RCC 7860 (cell line): Measurements from ENCODE around the gene ANGPTL5.
"Not testable (repeated sequence)": the region's sequence is repeated elsewhere in the genome, so short reads cannot be mapped to it uniquely, and the experiment has no call there.

Experiments used
- DNase-seq: peaks from one replicate; pipeline ENCODE4 v3.0.0-alpha.2; 2015; ENCODE audit warnings: low spot score
- FAIRE-seq: peaks from 2 replicates; lab custom pipeline; 2012; peaks lifted over from hg19 to GRCh38; lab: Jason Lieb, UNC

ANGPTL5 gene

DNA sequence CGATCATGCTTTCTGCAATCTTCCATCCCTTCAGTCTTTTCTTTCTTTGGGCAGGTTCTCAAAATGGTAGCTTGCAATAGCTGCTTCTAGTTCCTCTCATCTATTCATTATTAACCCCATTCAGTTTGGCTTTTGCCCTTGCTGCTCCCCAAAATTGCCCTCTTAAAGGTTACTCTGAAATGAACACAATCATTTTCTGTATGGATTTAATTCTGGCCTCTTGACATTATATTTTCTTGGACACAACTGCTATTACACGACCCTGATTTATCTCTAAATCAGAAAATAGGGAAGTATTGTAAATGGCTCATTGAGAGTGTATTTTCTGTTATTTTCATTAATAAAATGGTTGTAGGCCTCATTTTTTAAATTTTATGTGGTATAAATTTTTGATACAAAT, at the start of gene ANGPTL5:
Gene ANGPTL5, minus strand, starts transcription at position 101 of the 400 bp plus-strand sequence. CDS start 8,613 bp downstream, outside the sequence.
- no peak for FAIRE-seq
- DNase-seq = no peak

GRCh38 chr11:101964200-101964599, 47.9 kb upstream of the ANGPTL5 start:
- not testable (repeated sequence) for DNase-seq, FAIRE-seq

- DNase-seq (no peak), FAIRE-seq (no peak)
Measured at GRCh38 chr11:101960231-101960630, 43.9 kb upstream of the ANGPTL5 start.

GRCh38 chr11:101955701-101956100, 39.4 kb upstream of the ANGPTL5 start:
- FAIRE-seq (no peak), DNase-seq (no peak)

DNA sequence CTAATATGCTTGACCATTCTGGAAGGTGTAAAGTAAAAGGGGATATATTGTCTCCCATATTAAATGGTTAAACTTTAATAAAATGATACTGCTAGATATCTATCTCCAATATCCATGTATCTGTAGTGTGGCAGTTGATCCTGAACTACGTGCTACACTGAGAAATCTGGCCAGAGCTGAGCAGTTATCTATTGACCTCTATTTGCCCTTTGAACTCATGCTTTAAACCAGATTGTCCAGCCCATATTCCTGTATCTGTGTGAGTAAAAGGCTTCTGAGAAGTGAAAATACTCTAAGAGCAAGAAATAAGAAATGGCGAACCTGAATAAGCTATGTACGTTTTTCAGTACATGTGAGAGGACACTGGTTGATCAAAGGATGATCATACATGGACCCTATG, 39.0 kb upstream of the ANGPTL5 start:
- FAIRE-seq (no peak), DNase-seq (no peak)

GRCh38 chr11:101949680-101950220, 33.4 kb upstream of the ANGPTL5 start:
- DNase-seq (no peak), FAIRE-seq (no peak)

- DNase-seq (no peak), FAIRE-seq (no peak)
Measured at GRCh38 chr11:101945448-101945847, 29.1 kb upstream of the ANGPTL5 start.

GRCh38 chr11:101944923-101945322, 28.6 kb upstream of the ANGPTL5 start:
- no peak for FAIRE-seq
- DNase-seq = no peak

- DNase-seq = no peak
- FAIRE-seq = no peak
Measured at GRCh38 chr11:101940901-101941520, 24.7 kb upstream of the ANGPTL5 start.

- DNase-seq (no peak), FAIRE-seq (no peak)
Measured at GRCh38 chr11:101931692-101932091, 15.4 kb upstream of the ANGPTL5 start.

- no peak for FAIRE-seq
- no peak for DNase-seq
Measured at GRCh38 chr11:101929294-101929915, 13.1 kb upstream of the ANGPTL5 start.

DNA sequence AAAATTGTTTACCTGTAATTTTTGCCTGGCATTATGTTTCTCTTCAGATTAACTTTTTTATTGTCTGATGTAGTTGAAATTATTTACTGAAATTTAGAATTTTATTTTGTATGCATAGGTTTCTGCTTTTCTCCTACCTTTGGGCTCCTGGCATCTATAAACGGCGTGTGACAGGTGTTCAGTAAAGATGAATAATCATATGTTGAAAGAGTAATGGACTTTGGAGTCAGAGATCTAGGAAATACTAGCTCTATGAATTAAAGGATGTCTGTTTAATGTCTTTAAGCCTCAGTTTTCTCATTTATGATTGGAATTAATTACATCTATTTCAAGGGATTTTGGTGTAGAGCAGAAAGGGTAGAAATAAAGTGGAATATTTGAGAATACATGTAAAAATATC, 7.2 kb upstream of the ANGPTL5 start:
- DNase-seq (no peak), FAIRE-seq (no peak)

GRCh38 chr11:101920992-101921391, 4.7 kb upstream of the ANGPTL5 start:
- DNase-seq (no peak), FAIRE-seq (no peak)

DNA sequence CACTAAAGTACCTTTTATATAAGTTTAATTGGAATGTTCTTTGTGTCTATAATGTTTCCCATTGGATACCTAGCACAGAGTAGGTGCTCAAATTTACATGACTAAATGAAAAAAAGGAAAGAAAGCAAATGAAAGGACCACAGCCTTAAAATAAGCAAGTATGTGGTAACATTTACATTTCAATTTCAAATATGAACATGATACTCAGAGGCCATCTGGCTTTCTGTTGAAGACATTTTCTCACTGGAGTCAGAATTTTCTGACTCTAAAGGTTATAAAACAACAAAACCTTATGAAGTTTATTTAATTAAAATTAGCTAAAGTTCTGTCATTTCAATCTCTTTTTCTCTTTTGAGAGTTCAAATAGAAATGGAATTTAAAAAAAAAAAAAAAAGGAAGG, 904 bp upstream of the ANGPTL5 start:
- DNase-seq (no peak), FAIRE-seq (no peak)

- FAIRE-seq = no peak
Measured at GRCh38 chr11:101915791-101916291, 481 bp downstream of the ANGPTL5 start.

DNA sequence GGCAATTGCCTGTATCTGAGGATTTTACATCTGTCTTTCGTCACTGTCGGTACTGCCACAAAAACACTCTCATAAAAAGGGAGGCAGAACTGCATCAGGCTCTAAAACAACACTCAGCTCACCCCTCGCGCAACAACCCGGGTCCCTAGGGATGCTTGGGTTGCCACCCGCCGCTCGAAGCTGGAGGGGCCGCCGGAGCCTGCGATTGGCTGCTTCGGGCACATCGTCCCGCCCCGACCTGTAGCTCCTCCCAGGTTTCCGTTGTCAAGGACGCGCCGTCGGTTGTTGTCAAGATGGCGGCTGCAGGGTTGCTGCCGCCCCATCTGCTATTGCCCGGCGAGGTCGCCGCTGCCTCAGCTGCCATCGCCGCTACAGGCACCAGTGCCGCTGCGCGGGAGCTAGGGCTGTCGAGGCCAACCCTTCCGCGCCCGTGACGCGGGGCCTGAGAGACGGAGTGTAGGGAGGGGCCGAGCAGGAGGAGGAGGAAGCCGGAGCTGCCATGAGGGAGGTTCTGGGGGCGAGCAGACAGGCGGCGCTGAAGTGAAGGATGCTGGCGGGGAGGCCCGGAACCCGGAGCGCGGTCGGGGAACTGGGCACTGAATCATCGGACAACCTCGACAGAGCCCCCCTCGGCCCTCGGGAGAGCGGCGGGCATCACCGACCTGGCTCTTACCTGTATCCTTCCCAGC, 1.4 kb downstream of the ANGPTL5 start, which contains the start of gene CEP126:
Gene CEP126, plus strand, starts transcription at position 273 of the 689 bp plus-strand sequence. Its CDS starts 275 bp downstream, at position 548.
- DNase-seq (peak; percentile 82), FAIRE-seq (peak; percentile 22)

More at GRCh38 chr11:101915791-101916291, 481 bp downstream of the ANGPTL5 start:
- peak; percentile 32 for DNase-seq

- FAIRE-seq (no peak), DNase-seq (no peak)
Measured at GRCh38 chr11:101914341-101914737, 2.0 kb downstream of the ANGPTL5 start.

- FAIRE-seq (no peak), DNase-seq (no peak)
Measured at GRCh38 chr11:101913656-101914055, 2.7 kb downstream of the ANGPTL5 start.

DNA sequence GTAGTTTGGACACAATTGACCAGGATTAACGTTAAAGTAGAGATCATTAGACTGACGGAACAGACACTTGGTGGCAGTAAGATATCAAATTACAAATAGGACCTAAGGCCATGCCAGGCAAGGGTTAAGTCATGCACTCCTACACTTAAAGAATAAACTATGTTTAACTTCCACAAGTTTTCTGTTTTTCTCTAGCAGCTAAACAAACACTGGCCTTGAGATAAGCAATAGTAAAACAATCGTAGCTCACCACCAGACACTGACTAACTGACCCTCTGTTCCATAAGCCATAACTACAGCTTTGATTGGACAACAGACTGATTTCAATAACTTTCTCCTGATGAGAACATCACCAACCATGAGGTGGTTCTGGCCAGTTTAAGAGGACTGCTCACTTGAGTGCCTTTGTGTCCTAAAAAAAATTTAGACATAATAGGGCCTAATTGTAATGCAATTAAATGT, 3.5 kb downstream of the ANGPTL5 start:
- no peak for FAIRE-seq
- no peak for DNase-seq

DNA sequence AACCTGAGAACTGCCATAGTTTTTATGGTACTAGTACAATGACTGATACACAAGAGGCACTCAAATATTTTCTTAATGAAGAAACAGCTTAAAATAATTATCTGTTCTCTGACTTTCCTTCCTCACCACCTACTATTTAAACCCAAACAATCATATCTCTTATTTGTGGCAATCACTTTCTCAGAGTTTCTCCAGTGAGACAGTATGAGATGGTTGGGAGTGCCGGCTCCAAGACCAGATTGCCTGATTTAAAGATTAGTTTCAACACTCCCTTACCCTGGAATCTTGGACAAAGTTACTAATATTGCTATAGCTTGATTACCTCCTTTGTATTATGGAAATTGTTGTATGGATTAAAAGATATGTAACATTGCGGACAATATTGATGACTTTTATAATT, 7.2 kb downstream of the ANGPTL5 start:
- DNase-seq = no peak
- FAIRE-seq = no peak

DNA sequence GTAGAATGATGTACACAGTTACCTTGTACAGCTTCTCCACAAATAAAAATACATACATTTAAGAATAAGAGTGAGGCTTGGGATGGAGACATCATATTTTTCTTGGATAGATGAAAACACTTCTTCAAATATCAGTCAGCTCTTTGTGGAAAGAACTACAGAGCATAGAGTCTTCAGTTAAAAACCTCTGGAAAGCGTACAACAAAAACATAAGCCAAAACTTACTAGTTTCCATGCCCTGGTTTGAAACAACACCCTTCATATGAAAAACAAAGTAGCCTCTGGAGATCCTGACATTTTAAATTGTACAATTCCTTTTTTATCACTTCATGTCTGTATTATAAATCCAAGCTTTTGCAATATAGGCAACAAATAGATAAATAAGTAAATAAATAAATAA, 8.5 kb downstream of the ANGPTL5 start:
- FAIRE-seq = no peak
- no peak for DNase-seq
